HEK293 (cell line): ENCODE data around the gene SAP25.

Experiments used
- CTCF ChIA-PET: fragments of 350-600 bp; formaldehyde crosslinking; extraction: SDS; loops from one replicate; lab custom pipeline; 2021; ENCODE audit warnings: antibody characterized with exemption; lab: Yijun Ruan, JAX
- POLR2A ChIA-PET: fragments of 300-600 bp; formaldehyde crosslinking; extraction: SDS; loops from one replicate; lab custom pipeline; 2020; ENCODE audit warnings: antibody characterized with exemption, inconsistent platforms; lab: Yijun Ruan, JAX
- H3K27ac ChIP-seq: fragments of 200-500 bp; sonication (Bioruptor generic); 2 replicates; pipeline ENCODE4 v1.5.1; 2014; ENCODE audit warnings: low read depth, low read length, control low read depth, inconsistent platforms; ENCODE audit errors: extremely low read depth
- H3K36me3 ChIP-seq, 2 experiments: fragments of 200-500 bp in 1 of 2; sonication (Bioruptor generic) in 1 of 2; 1 replicate in 1 of 2; 2 replicates in 1 of 2; pipeline ENCODE4 v1.5.1; 2014 to 2017; ENCODE audit warnings: inconsistent platforms in 2 of 2, low read length in 2 of 2; ENCODE audit not compliant: control insufficient read depth in 2 of 2, insufficient read depth in 1 of 2
- H3K4me1 ChIP-seq: fragments of 200-500 bp; sonication (Bioruptor generic); 2 replicates; pipeline ENCODE4 v1.5.1; 2014; ENCODE audit warnings: mild to moderate bottlenecking, low read length, inconsistent platforms; ENCODE audit not compliant: control insufficient read depth, insufficient read depth
- H3K4me3 ChIP-seq: 2 replicates; pipeline ENCODE4 v1.5.1; 2011; ENCODE audit warnings: low read depth, mild to moderate bottlenecking, control low read depth, low read length, moderate library complexity
- H3K9me3 ChIP-seq: fragments of 200-500 bp; sonication (Bioruptor generic); 2 replicates; pipeline ENCODE4 v1.5.1; 2014; ENCODE audit warnings: low read depth, low read length, inconsistent platforms; ENCODE audit not compliant: control insufficient read depth, insufficient read depth
- BCL11A ChIP-seq: fragments of 450-650 bp; formaldehyde crosslinking; IDR thresholded peaks from 2 replicates; pipeline ENCODE4 v1.5.1; 2016; ENCODE audit warnings: low read depth, missing biosample characterization, missing genetic modification characterization
- EGR2 ChIP-seq: fragments of 450-650 bp; formaldehyde crosslinking; IDR thresholded peaks from 2 replicates; pipeline ENCODE4 v1.5.1; 2016; ENCODE audit warnings: low read depth, missing biosample characterization, missing genetic modification characterization
- KLF9 ChIP-seq: fragments of 450-650 bp; formaldehyde crosslinking; IDR thresholded peaks from 2 replicates; pipeline ENCODE4 v1.5.1; 2016; ENCODE audit warnings: missing biosample characterization, missing genetic modification characterization, low read depth
- MEIS1 ChIP-seq: sonication (generic); formaldehyde crosslinking; IDR thresholded peaks from 2 replicates; pipeline ENCODE4 v1.8.1; 2022; ENCODE audit warnings: missing genetic modification reagents, mild to moderate bottlenecking, borderline replicate concordance
- OSR2 ChIP-seq: fragments of 450-650 bp; formaldehyde crosslinking; IDR thresholded peaks from 2 replicates; pipeline ENCODE4 v1.5.1; 2016; ENCODE audit warnings: missing biosample characterization, missing genetic modification characterization
- RBAK ChIP-seq: fragments of 450-650 bp; formaldehyde crosslinking; IDR thresholded peaks from 2 replicates; pipeline ENCODE4 v1.5.1; 2016; ENCODE audit warnings: missing biosample characterization, missing genetic modification characterization
- SP2 ChIP-seq: fragments of 450-650 bp; formaldehyde crosslinking; IDR thresholded peaks from 2 replicates; pipeline ENCODE4 v1.5.1; 2016; ENCODE audit warnings: missing biosample characterization, missing genetic modification characterization
- ZBTB48 ChIP-seq: fragments of 450-650 bp; formaldehyde crosslinking; IDR thresholded peaks from 2 replicates; pipeline ENCODE4 v1.5.1; 2016; ENCODE audit warnings: missing biosample characterization, missing genetic modification characterization
- ZBTB8A ChIP-seq: fragments of 450-650 bp; formaldehyde crosslinking; IDR thresholded peaks from 2 replicates; pipeline ENCODE4 v1.5.1; 2016; ENCODE audit warnings: missing biosample characterization, missing genetic modification characterization
- ZFHX2 ChIP-seq: fragments of 450-650 bp; formaldehyde crosslinking; conservative IDR thresholded peaks from 2 replicates; pipeline ENCODE4 v1.5.1; 2016; ENCODE audit warnings: missing biosample characterization, missing genetic modification characterization
- ZFP37 ChIP-seq: fragments of 450-650 bp; formaldehyde crosslinking; IDR thresholded peaks from 2 replicates; pipeline ENCODE4 v1.5.1; 2016; ENCODE audit warnings: missing biosample characterization, missing genetic modification characterization
- ZIC2 ChIP-seq: fragments of 450-650 bp; formaldehyde crosslinking; IDR thresholded peaks from 2 replicates; pipeline ENCODE4 v1.5.1; 2016; ENCODE audit warnings: missing biosample characterization, missing genetic modification characterization
- ZNF112 ChIP-seq: fragments of 450-650 bp; formaldehyde crosslinking; IDR thresholded peaks from 2 replicates; pipeline ENCODE4 v1.5.0; 2017; ENCODE audit warnings: missing biosample characterization, missing genetic modification characterization
- ZNF248 ChIP-seq: fragments of 450-650 bp; formaldehyde crosslinking; IDR thresholded peaks from 2 replicates; pipeline ENCODE4 v1.5.1; 2017; ENCODE audit warnings: missing biosample characterization, missing genetic modification characterization
- ZNF335 ChIP-seq: fragments of 450-650 bp; formaldehyde crosslinking; conservative IDR thresholded peaks from 2 replicates; pipeline ENCODE4 v1.5.1; 2016; ENCODE audit warnings: missing biosample characterization, missing genetic modification characterization
- ZNF37A ChIP-seq: fragments of 450-650 bp; IDR thresholded peaks from 2 replicates; pipeline ENCODE4 v1.5.1; 2018; ENCODE audit warnings: missing biosample characterization, missing genetic modification characterization
- ZNF510 ChIP-seq: fragments of 450-650 bp; formaldehyde crosslinking; IDR thresholded peaks from 2 replicates; pipeline ENCODE4 v1.5.1; 2018; ENCODE audit warnings: mild to moderate bottlenecking, missing genetic modification characterization, missing biosample characterization; ENCODE audit not compliant: insufficient replicate concordance
- ZNF571 ChIP-seq: fragments of 450-650 bp; formaldehyde crosslinking; IDR thresholded peaks from 2 replicates; pipeline ENCODE4 v1.5.0; 2017; ENCODE audit warnings: missing biosample characterization, missing genetic modification characterization
- ZNF610 ChIP-seq: fragments of 450-650 bp; formaldehyde crosslinking; IDR thresholded peaks from 2 replicates; pipeline ENCODE4 v1.5.1; 2016; ENCODE audit warnings: missing biosample characterization, missing genetic modification characterization, borderline replicate concordance
- ZNF76 ChIP-seq: fragments of 450-650 bp; formaldehyde crosslinking; IDR thresholded peaks from 2 replicates; pipeline ENCODE4; 2016; ENCODE audit warnings: low read depth, missing biosample characterization, missing genetic modification characterization, borderline replicate concordance
- ZSCAN23 ChIP-seq: fragments of 450-650 bp; formaldehyde crosslinking; IDR thresholded peaks from 2 replicates; pipeline ENCODE4 v1.5.1; 2016; ENCODE audit warnings: missing biosample characterization, missing genetic modification characterization
- ZXDB ChIP-seq: fragments of 450-650 bp; formaldehyde crosslinking; IDR thresholded peaks from 2 replicates; pipeline ENCODE4 v1.5.1; 2016; ENCODE audit warnings: missing biosample characterization, missing genetic modification characterization
- TF ChIP-seq, protein P1 (sequence below): fragments of 450-650 bp; formaldehyde crosslinking; IDR thresholded peaks from 2 replicates; pipeline ENCODE4 v1.5.1; 2016; ENCODE audit warnings: missing biosample characterization, missing genetic modification characterization, low read depth
- TF ChIP-seq, protein P2 (sequence below): fragments of 450-650 bp; formaldehyde crosslinking; IDR thresholded peaks from 2 replicates; pipeline ENCODE4 v1.5.1; 2016; ENCODE audit warnings: missing biosample characterization, missing genetic modification characterization
- TF ChIP-seq, protein P3 (sequence below): fragments of 450-650 bp; formaldehyde crosslinking; IDR thresholded peaks from 2 replicates; pipeline ENCODE4; 2016; ENCODE audit warnings: missing biosample characterization, missing genetic modification characterization
- TF ChIP-seq, protein P4 (sequence below): fragments of 450-650 bp; formaldehyde crosslinking; IDR thresholded peaks from 2 replicates; pipeline ENCODE4 v1.5.1; 2016; ENCODE audit warnings: missing biosample characterization, missing genetic modification characterization

SAP25 gene

DNA sequence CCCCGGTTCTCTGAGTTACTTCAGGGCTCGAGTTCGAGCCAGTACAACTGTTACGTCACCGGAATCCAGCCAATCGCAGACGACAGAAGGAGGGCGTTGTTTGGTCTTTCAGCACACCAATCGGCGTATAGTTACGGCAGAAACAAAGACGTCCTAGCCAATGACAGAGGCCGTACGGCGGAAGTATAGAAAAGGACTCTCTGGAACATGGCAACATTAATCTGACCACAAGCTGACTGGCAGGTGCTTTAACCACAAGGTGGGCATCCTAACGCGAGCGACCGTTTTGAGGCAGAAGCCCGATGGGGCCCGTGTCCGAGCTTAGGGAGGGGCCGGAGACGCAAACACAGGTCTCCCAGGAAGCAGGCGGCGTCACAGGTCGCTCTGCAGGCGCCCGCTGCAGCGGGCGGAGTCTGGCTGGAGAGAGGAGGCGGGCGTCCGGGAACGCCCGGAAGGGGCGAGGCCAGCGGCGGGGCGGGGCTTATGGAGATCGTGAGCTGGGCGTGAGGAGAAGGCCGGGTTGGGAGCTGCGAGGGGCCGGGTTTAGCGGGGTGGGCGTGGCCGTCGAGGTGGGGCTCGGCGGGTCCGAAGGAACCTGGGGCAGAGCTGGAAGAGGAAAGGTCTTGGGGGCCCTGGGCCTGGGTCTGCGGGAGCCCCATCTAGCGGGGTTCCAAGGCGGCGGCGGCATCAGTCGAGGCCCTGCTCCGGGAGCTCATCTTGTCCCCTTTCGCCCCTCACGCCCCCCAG, 38.5 kb upstream of the SAP25 start, which contains the start of gene MOSPD3 (continued):
- TF ChIP-seq ZNF610 (tag by site-specific recombination) (no peak), ZBTB8A (peak; percentile 92), ZNF571 (tag by site-specific recombination) (no peak), KLF9 (tag by site-specific recombination) (peak; percentile 98), ZXDB (tag by site-specific recombination) (0 out of 2 replicates have a peak, but pooled peaks have one; percentile 36), MEIS1 (no peak), ZBTB48 (tag by site-specific recombination) (no peak), SP2 (tag by site-specific recombination) (peak; percentile 94), RBAK (tag by site-specific recombination) (no peak), OSR2 (tag by site-specific recombination) (no peak), ZNF76 (tag by site-specific recombination) (no peak)
- TF ChIP-seq, protein P1, sequence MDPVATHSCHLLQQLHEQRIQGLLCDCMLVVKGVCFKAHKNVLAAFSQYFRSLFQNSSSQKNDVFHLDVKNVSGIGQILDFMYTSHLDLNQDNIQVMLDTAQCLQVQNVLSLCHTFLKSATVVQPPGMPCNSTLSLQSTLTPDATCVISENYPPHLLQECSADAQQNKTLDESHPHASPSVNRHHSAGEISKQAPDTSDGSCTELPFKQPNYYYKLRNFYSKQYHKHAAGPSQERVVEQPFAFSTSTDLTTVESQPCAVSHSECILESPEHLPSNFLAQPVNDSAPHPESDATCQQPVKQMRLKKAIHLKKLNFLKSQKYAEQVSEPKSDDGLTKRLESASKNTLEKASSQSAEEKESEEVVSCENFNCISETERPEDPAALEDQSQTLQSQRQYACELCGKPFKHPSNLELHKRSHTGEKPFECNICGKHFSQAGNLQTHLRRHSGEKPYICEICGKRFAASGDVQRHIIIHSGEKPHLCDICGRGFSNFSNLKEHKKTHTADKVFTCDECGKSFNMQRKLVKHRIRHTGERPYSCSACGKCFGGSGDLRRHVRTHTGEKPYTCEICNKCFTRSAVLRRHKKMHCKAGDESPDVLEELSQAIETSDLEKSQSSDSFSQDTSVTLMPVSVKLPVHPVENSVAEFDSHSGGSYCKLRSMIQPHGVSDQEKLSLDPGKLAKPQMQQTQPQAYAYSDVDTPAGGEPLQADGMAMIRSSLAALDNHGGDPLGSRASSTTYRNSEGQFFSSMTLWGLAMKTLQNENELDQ (tag by site-specific recombination), result no peak
- TF ChIP-seq, protein P2, sequence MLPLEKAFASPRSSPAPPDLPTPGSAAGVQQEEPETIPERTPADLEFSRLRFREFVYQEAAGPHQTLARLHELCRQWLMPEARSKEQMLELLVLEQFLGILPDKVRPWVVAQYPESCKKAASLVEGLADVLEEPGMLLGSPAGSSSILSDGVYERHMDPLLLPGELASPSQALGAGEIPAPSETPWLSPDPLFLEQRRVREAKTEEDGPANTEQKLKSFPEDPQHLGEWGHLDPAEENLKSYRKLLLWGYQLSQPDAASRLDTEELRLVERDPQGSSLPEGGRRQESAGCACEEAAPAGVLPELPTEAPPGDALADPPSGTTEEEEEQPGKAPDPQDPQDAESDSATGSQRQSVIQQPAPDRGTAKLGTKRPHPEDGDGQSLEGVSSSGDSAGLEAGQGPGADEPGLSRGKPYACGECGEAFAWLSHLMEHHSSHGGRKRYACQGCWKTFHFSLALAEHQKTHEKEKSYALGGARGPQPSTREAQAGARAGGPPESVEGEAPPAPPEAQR, result no peak

DNA sequence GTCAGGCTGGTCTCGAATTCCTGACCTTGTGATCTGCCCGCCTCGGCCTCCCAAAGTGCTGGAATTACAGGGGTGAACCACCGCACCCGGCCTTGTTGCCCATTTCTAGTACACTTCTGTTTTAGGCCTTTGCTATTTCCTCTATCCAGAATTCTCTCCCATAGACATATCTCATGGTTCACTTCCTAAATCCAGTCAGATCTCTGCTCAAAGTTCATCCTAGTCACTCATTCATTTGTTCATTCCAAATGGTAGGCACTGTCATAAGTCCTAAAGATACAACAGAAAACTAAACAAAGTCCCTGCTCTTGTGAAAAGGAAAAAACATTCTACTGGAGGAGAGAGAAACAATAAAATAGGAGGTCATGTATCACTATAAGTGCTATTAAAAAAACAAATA, 36.3 kb upstream of the SAP25 start:
- CTCF ChIA-PET, result no interaction called here
- no peaks in the 10 kb centered on the region for H3K9me3 ChIP-seq
- no peak for TF ChIP-seq ZSCAN23
- TF ChIP-seq ZIC2 (tag by site-specific recombination), result no peak
- no peak for TF ChIP-seq ZNF248 (tag by site-specific recombination)
- TF ChIP-seq ZNF571 (tag by site-specific recombination), result no peak
- no peak for TF ChIP-seq ZNF510 (tag by site-specific recombination)
- TF ChIP-seq ZBTB8A, result no peak
- TF ChIP-seq BCL11A (tag by site-specific recombination), result no peak
- no peak for TF ChIP-seq ZFP37 (tag by site-specific recombination)
- TF ChIP-seq ZBTB48 (tag by site-specific recombination), result no peak
- TF ChIP-seq, protein P3, sequence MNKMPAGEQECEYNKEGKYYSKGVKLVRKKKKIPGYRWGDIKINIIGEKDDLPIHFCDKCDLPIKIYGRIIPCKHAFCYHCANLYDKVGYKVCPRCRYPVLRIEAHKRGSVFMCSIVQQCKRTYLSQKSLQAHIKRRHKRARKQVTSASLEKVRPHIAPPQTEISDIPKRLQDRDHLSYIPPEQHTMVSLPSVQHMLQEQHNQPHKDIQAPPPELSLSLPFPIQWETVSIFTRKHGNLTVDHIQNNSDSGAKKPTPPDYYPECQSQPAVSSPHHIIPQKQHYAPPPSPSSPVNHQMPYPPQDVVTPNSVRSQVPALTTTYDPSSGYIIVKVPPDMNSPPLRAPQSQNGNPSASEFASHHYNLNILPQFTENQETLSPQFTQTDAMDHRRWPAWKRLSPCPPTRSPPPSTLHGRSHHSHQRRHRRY (tag by site-specific recombination), result no peak
- TF ChIP-seq EGR2 (tag by site-specific recombination), result no peak
- no peak for TF ChIP-seq ZFHX2 (tag by site-specific recombination)
- TF ChIP-seq KLF9 (tag by site-specific recombination), result no peak
- no peak for TF ChIP-seq ZNF112 (tag by site-specific recombination)
- TF ChIP-seq, protein P4, sequence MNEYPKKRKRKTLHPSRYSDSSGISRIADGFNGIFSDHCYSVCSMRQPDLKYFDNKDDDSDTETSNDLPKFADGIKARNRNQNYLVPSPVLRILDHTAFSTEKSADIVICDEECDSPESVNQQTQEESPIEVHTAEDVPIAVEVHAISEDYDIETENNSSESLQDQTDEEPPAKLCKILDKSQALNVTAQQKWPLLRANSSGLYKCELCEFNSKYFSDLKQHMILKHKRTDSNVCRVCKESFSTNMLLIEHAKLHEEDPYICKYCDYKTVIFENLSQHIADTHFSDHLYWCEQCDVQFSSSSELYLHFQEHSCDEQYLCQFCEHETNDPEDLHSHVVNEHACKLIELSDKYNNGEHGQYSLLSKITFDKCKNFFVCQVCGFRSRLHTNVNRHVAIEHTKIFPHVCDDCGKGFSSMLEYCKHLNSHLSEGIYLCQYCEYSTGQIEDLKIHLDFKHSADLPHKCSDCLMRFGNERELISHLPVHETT (tag by site-specific recombination), result no peak
- no peak for TF ChIP-seq ZNF335 (tag by site-specific recombination)
- TF ChIP-seq ZNF37A (tag by site-specific recombination), result no peak
- no peak overlapping the region for H3K27ac ChIP-seq
- H3K36me3 ChIP-seq, result peaks cover 0 to 3% of the 10 kb centered on the region in 2 experiments; a peak in 1 of 3 replicates
- H3K4me1 ChIP-seq, result no peaks in the 10 kb centered on the region
- POLR2A ChIA-PET, result interaction anchor here (1.9 to 7.4 kb wide), 2 partner anchors 25 to 96 kb away, joined by 7 to 91 read pairs; partner anchors contain the start of genes FBXO24, LRCH4 and POP7
- H3K4me3 ChIP-seq, result no peak overlapping the region
